ENCODE data around the gene CIDEC. TPM values are rescaled to one million over a fixed set of nuclear protein-coding genes. Genes with fewer than 3 reads are reported as not detected.

Gene CIDEC
- total and polyA plus RNA-seq, 9 of the 15 experiments (the other 6 are each of a cell fraction or from before 2014, with no cell fraction given) = not detected

DNA sequence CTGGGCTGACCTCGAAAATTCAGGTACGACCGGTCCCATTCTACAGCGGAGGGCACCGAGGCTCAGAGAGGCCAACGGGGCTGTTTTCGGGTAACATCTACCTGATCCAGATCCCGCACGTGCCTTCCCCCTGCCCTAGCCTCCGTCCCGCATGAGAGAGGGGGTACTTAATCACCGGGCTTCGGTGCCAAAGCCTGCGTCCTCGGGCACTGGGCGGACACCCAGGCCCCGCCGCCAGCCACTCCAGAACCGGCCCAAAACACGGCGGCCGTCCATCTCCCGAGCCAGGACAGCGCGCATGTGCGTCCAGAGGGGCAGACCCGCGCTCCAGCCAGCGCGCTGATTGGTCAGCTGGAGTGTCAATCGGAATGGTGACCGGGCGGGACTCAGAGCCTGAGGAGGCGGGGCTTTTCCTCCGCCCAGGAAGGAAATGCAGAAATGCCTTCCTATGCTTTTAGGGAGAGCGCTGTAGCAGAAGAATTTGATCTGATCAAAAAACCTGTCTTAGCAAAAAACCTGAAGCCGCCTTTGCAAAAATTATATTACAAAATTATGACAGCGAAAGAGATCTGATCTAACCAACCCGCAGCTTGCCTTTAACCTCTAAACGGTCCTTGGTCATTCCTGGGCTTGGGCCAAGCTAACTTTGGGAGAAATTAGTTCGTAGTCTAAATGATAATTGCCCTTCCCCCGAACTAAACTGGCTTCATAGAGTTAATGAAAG lies 36.2 kb downstream of the CIDEC start, which contains the start of gene RPUSD3 (continued):
- TF ChIP-seq, protein P1, sequence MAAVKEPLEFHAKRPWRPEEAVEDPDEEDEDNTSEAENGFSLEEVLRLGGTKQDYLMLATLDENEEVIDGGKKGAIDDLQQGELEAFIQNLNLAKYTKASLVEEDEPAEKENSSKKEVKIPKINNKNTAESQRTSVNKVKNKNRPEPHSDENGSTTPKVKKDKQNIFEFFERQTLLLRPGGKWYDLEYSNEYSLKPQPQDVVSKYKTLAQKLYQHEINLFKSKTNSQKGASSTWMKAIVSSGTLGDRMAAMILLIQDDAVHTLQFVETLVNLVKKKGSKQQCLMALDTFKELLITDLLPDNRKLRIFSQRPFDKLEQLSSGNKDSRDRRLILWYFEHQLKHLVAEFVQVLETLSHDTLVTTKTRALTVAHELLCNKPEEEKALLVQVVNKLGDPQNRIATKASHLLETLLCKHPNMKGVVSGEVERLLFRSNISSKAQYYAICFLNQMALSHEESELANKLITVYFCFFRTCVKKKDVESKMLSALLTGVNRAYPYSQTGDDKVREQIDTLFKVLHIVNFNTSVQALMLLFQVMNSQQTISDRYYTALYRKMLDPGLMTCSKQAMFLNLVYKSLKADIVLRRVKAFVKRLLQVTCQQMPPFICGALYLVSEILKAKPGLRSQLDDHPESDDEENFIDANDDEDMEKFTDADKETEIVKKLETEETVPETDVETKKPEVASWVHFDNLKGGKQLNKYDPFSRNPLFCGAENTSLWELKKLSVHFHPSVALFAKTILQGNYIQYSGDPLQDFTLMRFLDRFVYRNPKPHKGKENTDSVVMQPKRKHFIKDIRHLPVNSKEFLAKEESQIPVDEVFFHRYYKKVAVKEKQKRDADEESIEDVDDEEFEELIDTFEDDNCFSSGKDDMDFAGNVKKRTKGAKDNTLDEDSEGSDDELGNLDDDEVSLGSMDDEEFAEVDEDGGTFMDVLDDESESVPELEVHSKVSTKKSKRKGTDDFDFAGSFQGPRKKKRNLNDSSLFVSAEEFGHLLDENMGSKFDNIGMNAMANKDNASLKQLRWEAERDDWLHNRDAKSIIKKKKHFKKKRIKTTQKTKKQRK (IDR thresholded peaks at IDR 0.05; ENCODE audit: borderline replicate concordance, low read depth, low read length) = no peak
- TF ChIP-seq, protein P2, sequence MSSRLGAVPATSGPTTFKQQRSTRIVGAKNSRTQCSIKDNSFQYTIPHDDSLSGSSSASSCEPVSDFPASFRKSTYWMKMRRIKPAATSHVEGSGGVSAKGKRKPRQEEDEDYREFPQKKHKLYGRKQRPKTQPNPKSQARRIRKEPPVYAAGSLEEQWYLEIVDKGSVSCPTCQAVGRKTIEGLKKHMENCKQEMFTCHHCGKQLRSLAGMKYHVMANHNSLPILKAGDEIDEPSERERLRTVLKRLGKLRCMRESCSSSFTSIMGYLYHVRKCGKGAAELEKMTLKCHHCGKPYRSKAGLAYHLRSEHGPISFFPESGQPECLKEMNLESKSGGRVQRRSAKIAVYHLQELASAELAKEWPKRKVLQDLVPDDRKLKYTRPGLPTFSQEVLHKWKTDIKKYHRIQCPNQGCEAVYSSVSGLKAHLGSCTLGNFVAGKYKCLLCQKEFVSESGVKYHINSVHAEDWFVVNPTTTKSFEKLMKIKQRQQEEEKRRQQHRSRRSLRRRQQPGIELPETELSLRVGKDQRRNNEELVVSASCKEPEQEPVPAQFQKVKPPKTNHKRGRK (tag; IDR thresholded peaks at IDR 0.05) = no peak
- TF ChIP-seq, protein P3, sequence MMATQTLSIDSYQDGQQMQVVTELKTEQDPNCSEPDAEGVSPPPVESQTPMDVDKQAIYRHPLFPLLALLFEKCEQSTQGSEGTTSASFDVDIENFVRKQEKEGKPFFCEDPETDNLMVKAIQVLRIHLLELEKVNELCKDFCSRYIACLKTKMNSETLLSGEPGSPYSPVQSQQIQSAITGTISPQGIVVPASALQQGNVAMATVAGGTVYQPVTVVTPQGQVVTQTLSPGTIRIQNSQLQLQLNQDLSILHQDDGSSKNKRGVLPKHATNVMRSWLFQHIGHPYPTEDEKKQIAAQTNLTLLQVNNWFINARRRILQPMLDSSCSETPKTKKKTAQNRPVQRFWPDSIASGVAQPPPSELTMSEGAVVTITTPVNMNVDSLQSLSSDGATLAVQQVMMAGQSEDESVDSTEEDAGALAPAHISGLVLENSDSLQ (IDR thresholded peaks at IDR 0.05) = peak; percentile 100
- no peak for TF ChIP-seq SETDB1 (IDR thresholded peaks at IDR 0.05; ENCODE audit: low read length)
- no peak for TF ChIP-seq SLC30A9 (CRISPR knock-in tag; IDR thresholded peaks at IDR 0.05)
- peak; percentile 67 to 86 for TF ChIP-seq MAZ (CRISPR knock-in tag; conservative IDR thresholded peaks at IDR 0.05 in 1 of 2, IDR thresholded peaks at IDR 0.05 in 1 of 2)
- TF ChIP-seq MED1 (CRISPR knock-in tag; IDR thresholded peaks at IDR 0.05; ENCODE audit: borderline replicate concordance) = no peak
- no peak for TF ChIP-seq JUNB (CRISPR knock-in tag; conservative IDR thresholded peaks at IDR 0.05)
- no peak for TF ChIP-seq SNIP1 (IDR thresholded peaks at IDR 0.05; ENCODE audit: low read depth)
- TF ChIP-seq, protein P4, sequence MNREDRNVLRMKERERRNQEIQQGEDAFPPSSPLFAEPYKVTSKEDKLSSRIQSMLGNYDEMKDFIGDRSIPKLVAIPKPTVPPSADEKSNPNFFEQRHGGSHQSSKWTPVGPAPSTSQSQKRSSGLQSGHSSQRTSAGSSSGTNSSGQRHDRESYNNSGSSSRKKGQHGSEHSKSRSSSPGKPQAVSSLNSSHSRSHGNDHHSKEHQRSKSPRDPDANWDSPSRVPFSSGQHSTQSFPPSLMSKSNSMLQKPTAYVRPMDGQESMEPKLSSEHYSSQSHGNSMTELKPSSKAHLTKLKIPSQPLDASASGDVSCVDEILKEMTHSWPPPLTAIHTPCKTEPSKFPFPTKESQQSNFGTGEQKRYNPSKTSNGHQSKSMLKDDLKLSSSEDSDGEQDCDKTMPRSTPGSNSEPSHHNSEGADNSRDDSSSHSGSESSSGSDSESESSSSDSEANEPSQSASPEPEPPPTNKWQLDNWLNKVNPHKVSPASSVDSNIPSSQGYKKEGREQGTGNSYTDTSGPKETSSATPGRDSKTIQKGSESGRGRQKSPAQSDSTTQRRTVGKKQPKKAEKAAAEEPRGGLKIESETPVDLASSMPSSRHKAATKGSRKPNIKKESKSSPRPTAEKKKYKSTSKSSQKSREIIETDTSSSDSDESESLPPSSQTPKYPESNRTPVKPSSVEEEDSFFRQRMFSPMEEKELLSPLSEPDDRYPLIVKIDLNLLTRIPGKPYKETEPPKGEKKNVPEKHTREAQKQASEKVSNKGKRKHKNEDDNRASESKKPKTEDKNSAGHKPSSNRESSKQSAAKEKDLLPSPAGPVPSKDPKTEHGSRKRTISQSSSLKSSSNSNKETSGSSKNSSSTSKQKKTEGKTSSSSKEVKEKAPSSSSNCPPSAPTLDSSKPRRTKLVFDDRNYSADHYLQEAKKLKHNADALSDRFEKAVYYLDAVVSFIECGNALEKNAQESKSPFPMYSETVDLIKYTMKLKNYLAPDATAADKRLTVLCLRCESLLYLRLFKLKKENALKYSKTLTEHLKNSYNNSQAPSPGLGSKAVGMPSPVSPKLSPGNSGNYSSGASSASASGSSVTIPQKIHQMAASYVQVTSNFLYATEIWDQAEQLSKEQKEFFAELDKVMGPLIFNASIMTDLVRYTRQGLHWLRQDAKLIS (CRISPR knock-in tag; IDR thresholded peaks at IDR 0.05) = no peak
- TF ChIP-seq STAT5A (IDR thresholded peaks at IDR 0.05; ENCODE audit: borderline replicate concordance, low read length) = no peak
- TF ChIP-seq, protein P5, sequence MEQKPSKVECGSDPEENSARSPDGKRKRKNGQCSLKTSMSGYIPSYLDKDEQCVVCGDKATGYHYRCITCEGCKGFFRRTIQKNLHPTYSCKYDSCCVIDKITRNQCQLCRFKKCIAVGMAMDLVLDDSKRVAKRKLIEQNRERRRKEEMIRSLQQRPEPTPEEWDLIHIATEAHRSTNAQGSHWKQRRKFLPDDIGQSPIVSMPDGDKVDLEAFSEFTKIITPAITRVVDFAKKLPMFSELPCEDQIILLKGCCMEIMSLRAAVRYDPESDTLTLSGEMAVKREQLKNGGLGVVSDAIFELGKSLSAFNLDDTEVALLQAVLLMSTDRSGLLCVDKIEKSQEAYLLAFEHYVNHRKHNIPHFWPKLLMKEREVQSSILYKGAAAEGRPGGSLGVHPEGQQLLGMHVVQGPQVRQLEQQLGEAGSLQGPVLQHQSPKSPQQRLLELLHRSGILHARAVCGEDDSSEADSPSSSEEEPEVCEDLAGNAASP (IDR thresholded peaks at IDR 0.05) = no peak
- TF ChIP-seq STAG1 (CRISPR knock-in tag; IDR thresholded peaks at IDR 0.05; ENCODE audit: borderline replicate concordance) = no peak
- no peak; the same call in 1 of the 2 replicates for TF ChIP-seq ZNF12 (CRISPR knock-in tag; IDR thresholded peaks at IDR 0.05)
- 0 out of 2 replicates have a peak, but pooled peaks have one; percentile 74 for TF ChIP-seq CBFB (CRISPR knock-in tag; IDR thresholded peaks at IDR 0.05)
- peak; percentile 90 for TF ChIP-seq FOS (IDR thresholded peaks at IDR 0.05; ENCODE audit: extremely low read depth, insufficient read length)
